Measurements from ENCODE around the gene SLC7A14.
A peak's percentile ranks its signal among the peaks of the same experiment; 100 is the strongest.

SLC7A14 gene

DNA sequence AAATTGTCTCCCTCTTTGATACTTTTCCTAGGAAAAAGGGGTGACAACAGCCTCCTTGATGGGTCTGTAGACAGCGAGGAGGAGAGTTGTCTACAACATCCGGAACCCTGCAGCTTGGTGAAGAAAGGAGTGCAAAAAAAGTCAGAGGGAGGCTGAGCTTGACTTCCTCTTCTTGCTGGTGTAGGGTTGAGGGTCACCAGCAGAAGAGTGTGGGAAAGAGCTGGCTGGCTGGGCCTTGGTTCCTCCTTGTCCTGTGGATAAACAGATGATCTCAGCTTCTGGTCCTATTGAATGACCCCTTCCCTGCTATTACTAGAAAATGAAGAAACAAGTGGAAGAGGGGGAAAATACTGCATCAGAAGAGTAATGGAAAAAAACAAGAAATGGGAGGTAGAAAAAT, 20.4 kb downstream of the SLC7A14 start:
- Histone ChIP-seq H3K27ac (no peak overlapping the region), H3K4me1 (peaks cover 10% of the 10 kb centered on the region; the same call in 1 of the 2 replicates), H3K9me3 (no peaks in the 10 kb centered on the region), H4K20me1 (no peaks in the 10 kb centered on the region), H3K9ac (no peak overlapping the region), H3K36me3 (no peaks in the 10 kb centered on the region), H3K4me2 (no peak overlapping the region), H3K27me3 (no peaks in the 10 kb centered on the region), H3K4me3 (no peak overlapping the region)
- no peak for TF ChIP-seq Cebpa-rat (IDR thresholded peaks at IDR 0.05)

GRCh38 chr3:170564664-170565063, 21.2 kb downstream of the SLC7A14 start:
- H3K4me1 ChIP-seq: peaks cover 10% of the 10 kb centered on the region; the same call in 1 of the 2 replicates
- H3K36me3 ChIP-seq: no peaks in the 10 kb centered on the region
- no peak for TF ChIP-seq Cebpa-rat (IDR thresholded peaks at IDR 0.05)
- H3K27me3 ChIP-seq: no peaks in the 10 kb centered on the region
- H3K4me3 ChIP-seq: no peak overlapping the region
- no peaks in the 10 kb centered on the region for H3K9me3 ChIP-seq
- H3K9ac ChIP-seq: no peak overlapping the region
- 0 out of 2 replicates have a peak overlapping the region, but pooled peaks have one; percentile 2 for H3K4me2 ChIP-seq
- H3K27ac ChIP-seq: no peak overlapping the region
- no peaks in the 10 kb centered on the region for H4K20me1 ChIP-seq

- Histone ChIP-seq H3K4me3 (no peak overlapping the region), H3K27ac (no peak overlapping the region), H3K4me2 (0 out of 2 replicates have a peak overlapping the region, but pooled peaks have one; percentile 2)
Measured at GRCh38 chr3:170563712-170564423, 22.0 kb downstream of the SLC7A14 start.

GRCh38 chr3:170562080-170562479, 23.8 kb downstream of the SLC7A14 start:
- Histone ChIP-seq H3K36me3 (no peaks in the 10 kb centered on the region), H4K20me1 (no peaks in the 10 kb centered on the region), H3K27ac (no peak overlapping the region), H3K4me3 (no peak overlapping the region), H3K27me3 (no peaks in the 10 kb centered on the region), H3K9me3 (no peaks in the 10 kb centered on the region), H3K9ac (no peak overlapping the region), H3K4me2 (no peak overlapping the region), H3K4me1 (peaks cover 10% of the 10 kb centered on the region; the same call in 1 of the 2 replicates)
- TF ChIP-seq Cebpa-rat (IDR thresholded peaks at IDR 0.05): no peak

More at GRCh38 chr3:170563712-170564423, 22.0 kb downstream of the SLC7A14 start:
- Histone ChIP-seq H3K9me3 (no peaks in the 10 kb centered on the region), H3K27me3 (no peaks in the 10 kb centered on the region), H4K20me1 (no peaks in the 10 kb centered on the region), H3K9ac (no peak overlapping the region), H3K4me1 (peaks cover 10% of the 10 kb centered on the region; the same call in 1 of the 2 replicates), H3K36me3 (no peaks in the 10 kb centered on the region)
- no peak for TF ChIP-seq Cebpa-rat (IDR thresholded peaks at IDR 0.05)

- no peaks in the 10 kb centered on the region for H3K9me3 ChIP-seq
- no peaks in the 10 kb centered on the region for H3K36me3 ChIP-seq
- H4K20me1 ChIP-seq: no peaks in the 10 kb centered on the region
- no peak overlapping the region for H3K27ac ChIP-seq
- H3K4me1 ChIP-seq: peaks cover 10% of the 10 kb centered on the region; the same call in 1 of the 2 replicates
- H3K27me3 ChIP-seq: no peaks in the 10 kb centered on the region
- no peak overlapping the region for H3K4me2 ChIP-seq
- H3K4me3 ChIP-seq: no peak overlapping the region
- no peak for TF ChIP-seq Cebpa-rat (IDR thresholded peaks at IDR 0.05)
- H3K9ac ChIP-seq: no peak overlapping the region
Measured at GRCh38 chr3:170560717-170561382, 25.0 kb downstream of the SLC7A14 start.

- Histone ChIP-seq H3K4me3 (no peak overlapping the region), H4K20me1 (no peaks in the 10 kb centered on the region), H3K9ac (no peak overlapping the region), H3K9me3 (no peaks in the 10 kb centered on the region), H3K4me2 (no peak overlapping the region), H3K4me1 (peaks cover 10% of the 10 kb centered on the region; the same call in 1 of the 2 replicates), H3K36me3 (no peaks in the 10 kb centered on the region), H3K27ac (no peak overlapping the region), H3K27me3 (no peaks in the 10 kb centered on the region)
- no peak for TF ChIP-seq Cebpa-rat (IDR thresholded peaks at IDR 0.05)
Measured at GRCh38 chr3:170560296-170560695, 25.6 kb downstream of the SLC7A14 start.

- H3K4me3 ChIP-seq: no peak overlapping the region
- TF ChIP-seq Cebpa-rat (IDR thresholded peaks at IDR 0.05): no peak
- no peak overlapping the region for H3K27ac ChIP-seq
Measured at GRCh38 chr3:170558427-170558826, 27.4 kb downstream of the SLC7A14 start.

DNA sequence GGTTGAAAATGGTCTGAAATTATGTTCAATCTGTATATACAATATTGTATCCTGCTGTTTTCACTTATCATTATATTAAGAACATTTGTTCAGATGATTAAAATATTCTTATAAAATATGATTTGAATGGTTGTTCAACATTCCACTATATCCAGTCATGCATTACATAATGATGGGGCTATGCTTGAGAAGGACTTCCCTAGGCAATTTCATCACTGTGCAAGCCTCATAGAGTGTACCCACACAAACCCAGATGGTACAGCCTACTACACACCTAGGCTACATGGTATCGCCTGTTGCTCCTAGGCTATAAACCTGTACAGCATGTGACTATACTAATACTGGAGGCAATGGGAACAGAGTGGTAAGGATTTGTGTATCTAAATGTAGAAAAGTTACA, 30.5 kb downstream of the SLC7A14 start:
- H3K27me3 ChIP-seq: no peaks in the 10 kb centered on the region
- no peak overlapping the region for H3K9ac ChIP-seq
- H3K4me1 ChIP-seq: peaks cover 6% of the 10 kb centered on the region
- H3K36me3 ChIP-seq: no peaks in the 10 kb centered on the region
- no peak overlapping the region for H3K4me2 ChIP-seq
- H4K20me1 ChIP-seq: no peaks in the 10 kb centered on the region
- no peak overlapping the region for H3K4me3 ChIP-seq
- no peak overlapping the region for H3K27ac ChIP-seq
- no peaks in the 10 kb centered on the region for H3K9me3 ChIP-seq
- TF ChIP-seq Cebpa-rat (IDR thresholded peaks at IDR 0.05): no peak

More at GRCh38 chr3:170558427-170558826, 27.4 kb downstream of the SLC7A14 start:
- Histone ChIP-seq H4K20me1 (no peaks in the 10 kb centered on the region), H3K9ac (no peak overlapping the region), H3K4me2 (no peak overlapping the region), H3K36me3 (no peaks in the 10 kb centered on the region), H3K9me3 (no peaks in the 10 kb centered on the region), H3K27me3 (no peaks in the 10 kb centered on the region), H3K4me1 (no peaks in the 10 kb centered on the region)

- Histone ChIP-seq H3K4me3 (no peak overlapping the region), H3K9me3 (no peaks in the 10 kb centered on the region)
- no peak for TF ChIP-seq Cebpa-rat (IDR thresholded peaks at IDR 0.05)
Measured at GRCh38 chr3:170553788-170554757, 31.8 kb downstream of the SLC7A14 start.

More at GRCh38 chr3:170553788-170554757, 31.8 kb downstream of the SLC7A14 start:
- Histone ChIP-seq H3K9ac (no peak overlapping the region), H3K4me1 (peaks cover 19% of the 10 kb centered on the region), H3K36me3 (no peaks in the 10 kb centered on the region), H3K4me2 (no peak overlapping the region), H4K20me1 (no peaks in the 10 kb centered on the region), H3K27me3 (no peaks in the 10 kb centered on the region), H3K27ac (no peak overlapping the region)
